ENCODE measurements around the gene DCTPP1. TPM values are rescaled to one million over a fixed set of nuclear protein-coding genes. Genes with fewer than 3 reads are reported as not detected.

The DCTPP1 gene
- total and polyA plus RNA-seq, 2 donors from 2014 or later: 39.1 to 64.7 TPM

- no peak for TF ChIP-seq CTCF (IDR thresholded peaks at IDR 0.05; ENCODE audit: borderline replicate concordance, extremely low read depth, insufficient read depth)
- DNase-seq: no peak
- intact Hi-C loops (cut with DNase I): no loop called here
- no peak overlapping the region for H3K9ac ChIP-seq (ENCODE audit: low read length in 3 of 3)
- peaks cover 0 to 6% (median 0%) of the 10 kb centered on the region in 3 donors for H3K4me1 ChIP-seq (ENCODE audit: control insufficient read depth in 2 of 3, insufficient read depth in 2 of 3, low read depth in 1 of 3, low read length in 3 of 3)
- FAIRE-seq: no peak
- no peak overlapping the region for H3K4me3 ChIP-seq (ENCODE audit: low read length in 3 of 3)
- no peaks in the 10 kb centered on the region for H3K9me3 ChIP-seq (ENCODE audit: control insufficient read depth in 2 of 3, insufficient read depth in 1 of 3, low read length in 3 of 3)
- no peaks in the 10 kb centered on the region for H3K27me3 ChIP-seq (ENCODE audit: control insufficient read depth, insufficient read depth, low read length)
- no peaks in the 10 kb centered on the region for H3K36me3 ChIP-seq (ENCODE audit: control insufficient read depth in 2 of 3, insufficient read depth in 3 of 3, low read length in 3 of 3)
- no peak overlapping the region for H3K27ac ChIP-seq (ENCODE audit: low read depth in 2 of 2, low read length in 2 of 2)
These were observed 46.3 kb downstream of the DCTPP1 start for GRCh38 chr16:30383521-30383920.

- Histone ChIP-seq H3K27ac (ENCODE audit: low read depth in 2 of 2, low read length in 2 of 2) (no peak within 1 kb of the TSS), H3K9ac (ENCODE audit: low read length in 3 of 3) (no peak within 1 kb of the TSS), H3K4me1 (ENCODE audit: control insufficient read depth in 2 of 3, insufficient read depth in 2 of 3, low read depth in 1 of 3, low read length in 3 of 3) (peaks cover 0 to 8% (median 0%) of the 10 kb centered on the region in 3 donors), H3K4me3 (ENCODE audit: low read length in 3 of 3) (no peak within 1 kb of the TSS), H3K36me3 (ENCODE audit: control insufficient read depth in 2 of 3, insufficient read depth in 3 of 3, low read length in 3 of 3) (no peaks in the 10 kb centered on the region), H3K27me3 (ENCODE audit: control insufficient read depth, insufficient read depth, low read length) (no peaks in the 10 kb centered on the region), H3K9me3 (ENCODE audit: control insufficient read depth in 2 of 3, insufficient read depth in 1 of 3, low read length in 3 of 3) (no peaks in the 10 kb centered on the region)
- FAIRE-seq: no peak
- intact Hi-C loops (cut with DNase I): no loop called here
- no peak for TF ChIP-seq CTCF (IDR thresholded peaks at IDR 0.05; ENCODE audit: borderline replicate concordance, extremely low read depth, insufficient read depth)
- no peak for DNase-seq
These were observed 47.5 kb downstream of the DCTPP1 start, which contains the start of gene SEPTIN1 for GRCh38 chr16:30382111-30382881. SEPTIN1 (minus strand) TSS chr16:30382561; CDS start chr16:30382542, 19 bp downstream.

- TF ChIP-seq CTCF (IDR thresholded peaks at IDR 0.05; ENCODE audit: borderline replicate concordance, extremely low read depth, insufficient read depth): no peak
- H3K36me3 ChIP-seq (ENCODE audit: control insufficient read depth in 2 of 3, insufficient read depth in 3 of 3, low read length in 3 of 3): no peaks in the 10 kb centered on the region
- DNase-seq (peak in 1 of 5 donors; percentile 67), FAIRE-seq (no peak)
- peaks cover 0 to 10% (median 4%) of the 10 kb centered on the region in 3 donors for H3K4me1 ChIP-seq (ENCODE audit: control insufficient read depth in 2 of 3, insufficient read depth in 2 of 3, low read depth in 1 of 3, low read length in 3 of 3)
- no peak overlapping the region for H3K27ac ChIP-seq (ENCODE audit: low read depth in 2 of 2, low read length in 2 of 2)
- no peak overlapping the region for H3K4me3 ChIP-seq (ENCODE audit: low read length in 3 of 3)
- intact Hi-C loops (cut with DNase I): no loop called here
- no peak overlapping the region for H3K9ac ChIP-seq (ENCODE audit: low read length in 3 of 3)
- no peaks in the 10 kb centered on the region for H3K9me3 ChIP-seq (ENCODE audit: control insufficient read depth in 2 of 3, insufficient read depth in 1 of 3, low read length in 3 of 3)
- no peaks in the 10 kb centered on the region for H3K27me3 ChIP-seq (ENCODE audit: control insufficient read depth, insufficient read depth, low read length)
These were observed 48.4 kb downstream of the DCTPP1 start for GRCh38 chr16:30381291-30382041.

All from kidney (tissue), 14 donors.